ENCODE results near the gene NCKIPSD. TPM values are rescaled to one million over a fixed set of nuclear protein-coding genes. Genes with fewer than 3 reads are reported as not detected.

Gene NCKIPSD
- polyA plus RNA-seq, 3 donors: 4.2 to 14.8 (median 4.3) TPM

- Mint-ChIP-seq H3K36me3 (peaks cover 40 to 55% of the 10 kb centered on the region in 2 donors), H3K27me3 (ENCODE audit: low read depth in 3 of 3) (no peaks in the 10 kb centered on the region)
Measured at GRCh38 chr3:48697952-48698351, 12.2 kb upstream of the NCKIPSD start.

DNA sequence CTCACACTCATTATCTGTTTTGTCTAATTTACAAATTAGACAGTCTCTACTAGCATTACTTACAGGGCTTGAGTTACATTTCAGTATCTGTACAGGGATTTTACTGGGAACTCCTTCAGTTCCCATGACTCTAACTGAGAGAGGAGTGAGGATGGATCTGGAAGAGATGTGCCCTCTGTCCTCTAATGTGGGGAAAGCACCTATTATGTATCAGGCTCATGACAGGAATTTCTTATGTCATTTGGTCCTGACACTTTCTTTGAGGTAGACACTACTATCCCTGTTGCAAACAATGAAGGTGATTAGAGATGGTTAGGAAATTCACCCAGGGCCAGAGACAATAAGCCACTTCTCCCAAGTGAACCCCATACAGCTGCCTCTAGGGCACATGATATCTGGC lies 10.9 kb upstream of the NCKIPSD start:
- Mint-ChIP-seq H3K4me1 (no peaks in the 10 kb centered on the region), H3K4me3 (no peak overlapping the region), H3K27ac (peak overlapping the region in 2 of 7 donors; percentile 22 to 35), H3K27me3 (ENCODE audit: low read depth in 3 of 3) (no peaks in the 10 kb centered on the region), H3K36me3 (peaks cover 47 to 64% of the 10 kb centered on the region in 2 donors), H3K9me3 (no peaks in the 10 kb centered on the region)
- no peak overlapping the region for H3K4me3 ChIP-seq (replicated peaks in 1 of 3; ENCODE audit: low read depth in 2 of 3, low read length in 3 of 3)
- H3K9ac ChIP-seq (ENCODE audit: insufficient read depth, low read length, poor library complexity, severe bottlenecking): no peak overlapping the region
- H3K9me3 ChIP-seq (replicated peaks in 1 of 2; ENCODE audit: control insufficient read depth in 1 of 2, insufficient read depth in 1 of 2, low read length in 2 of 2): no peaks in the 10 kb centered on the region
- peaks cover 56 to 81% of the 10 kb centered on the region in 2 donors for H3K36me3 ChIP-seq (replicated peaks in 1 of 2; ENCODE audit: control insufficient read depth in 1 of 2, insufficient read depth in 2 of 2, low read length in 2 of 2)
- no peak overlapping the region for H3K27ac ChIP-seq (ENCODE audit: low read depth in 1 of 2, low read length in 2 of 2)
- no peaks in the 10 kb centered on the region for H3K4me1 ChIP-seq (ENCODE audit: control insufficient read depth in 1 of 2, insufficient read depth in 2 of 2, low read length in 2 of 2)
- H3K79me2 ChIP-seq (ENCODE audit: insufficient read depth, low read length): peaks cover 68% of the 10 kb centered on the region
- H2AFZ ChIP-seq (ENCODE audit: insufficient read depth, low read depth, low read length, poor library complexity, severe bottlenecking): no peak overlapping the region
- H3K27me3 ChIP-seq (ENCODE audit: control insufficient read depth in 2 of 2, insufficient read depth in 2 of 2, low read length in 2 of 2): no peaks in the 10 kb centered on the region
- H4K20me1 ChIP-seq (ENCODE audit: insufficient read depth, low read length): peaks cover 98% of the 10 kb centered on the region
- intact Hi-C loops (cut with micrococcal nuclease): no loop called here
- no peak for DNase-seq
- no peak overlapping the region for H3K4me2 ChIP-seq (replicated peaks; ENCODE audit: extremely low read depth, low read length, poor library complexity, severe bottlenecking)
- TF ChIP-seq, protein P1, sequence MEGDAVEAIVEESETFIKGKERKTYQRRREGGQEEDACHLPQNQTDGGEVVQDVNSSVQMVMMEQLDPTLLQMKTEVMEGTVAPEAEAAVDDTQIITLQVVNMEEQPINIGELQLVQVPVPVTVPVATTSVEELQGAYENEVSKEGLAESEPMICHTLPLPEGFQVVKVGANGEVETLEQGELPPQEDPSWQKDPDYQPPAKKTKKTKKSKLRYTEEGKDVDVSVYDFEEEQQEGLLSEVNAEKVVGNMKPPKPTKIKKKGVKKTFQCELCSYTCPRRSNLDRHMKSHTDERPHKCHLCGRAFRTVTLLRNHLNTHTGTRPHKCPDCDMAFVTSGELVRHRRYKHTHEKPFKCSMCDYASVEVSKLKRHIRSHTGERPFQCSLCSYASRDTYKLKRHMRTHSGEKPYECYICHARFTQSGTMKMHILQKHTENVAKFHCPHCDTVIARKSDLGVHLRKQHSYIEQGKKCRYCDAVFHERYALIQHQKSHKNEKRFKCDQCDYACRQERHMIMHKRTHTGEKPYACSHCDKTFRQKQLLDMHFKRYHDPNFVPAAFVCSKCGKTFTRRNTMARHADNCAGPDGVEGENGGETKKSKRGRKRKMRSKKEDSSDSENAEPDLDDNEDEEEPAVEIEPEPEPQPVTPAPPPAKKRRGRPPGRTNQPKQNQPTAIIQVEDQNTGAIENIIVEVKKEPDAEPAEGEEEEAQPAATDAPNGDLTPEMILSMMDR (IDR thresholded peaks at IDR 0.05): no peak

More at GRCh38 chr3:48697952-48698351, 12.2 kb upstream of the NCKIPSD start:
- TF ChIP-seq, protein P1 (IDR thresholded peaks at IDR 0.05): no peak
- Histone ChIP-seq H3K4me1 (ENCODE audit: control insufficient read depth in 1 of 2, insufficient read depth in 2 of 2, low read length in 2 of 2) (no peaks in the 10 kb centered on the region), H2AFZ (ENCODE audit: insufficient read depth, low read depth, low read length, poor library complexity, severe bottlenecking) (no peak overlapping the region), H3K4me2 (replicated peaks; ENCODE audit: extremely low read depth, low read length, poor library complexity, severe bottlenecking) (no peak overlapping the region), H3K27ac (ENCODE audit: low read depth in 1 of 2, low read length in 2 of 2) (no peak overlapping the region), H3K9me3 (replicated peaks in 1 of 2; ENCODE audit: control insufficient read depth in 1 of 2, insufficient read depth in 1 of 2, low read length in 2 of 2) (no peaks in the 10 kb centered on the region), H3K27me3 (ENCODE audit: control insufficient read depth in 2 of 2, insufficient read depth in 2 of 2, low read length in 2 of 2) (no peaks in the 10 kb centered on the region), H4K20me1 (ENCODE audit: insufficient read depth, low read length) (peaks cover 100% of the 10 kb centered on the region), H3K9ac (ENCODE audit: insufficient read depth, low read length, poor library complexity, severe bottlenecking) (no peak overlapping the region), H3K4me3 (replicated peaks in 1 of 3; ENCODE audit: low read depth in 2 of 3, low read length in 3 of 3) (no peak overlapping the region), H3K36me3 (replicated peaks in 1 of 2; ENCODE audit: control insufficient read depth in 1 of 2, insufficient read depth in 2 of 2, low read length in 2 of 2) (peaks cover 45 to 76% of the 10 kb centered on the region in 2 donors), H3K79me2 (ENCODE audit: insufficient read depth, low read length) (peaks cover 79% of the 10 kb centered on the region)
- intact Hi-C loops (cut with micrococcal nuclease): no loop called here
- Mint-ChIP-seq H3K9me3 (no peaks in the 10 kb centered on the region), H3K27ac (no peak overlapping the region), H3K4me3 (no peak overlapping the region), H3K4me1 (no peaks in the 10 kb centered on the region)
- DNase-seq: no peak
- WGBS (ENCODE audit: insufficient coverage): 100% methylated on average over 2 of the region's 3 CpGs

All from CD14-positive monocyte (primary cell).